Stimulated activated CD4-positive, alpha-beta T cell treated with anti-CD3 and anti-CD28 coated beads, Interleukin-2, amount 100 ng/mL, for 24 hours (primary cell): ENCODE data around the gene KDM5A.

Experiments used
- DNase-seq, 2 donors: peaks; one replicate each; pipeline ENCODE4 v3.0.0-alpha.2; 2020

KDM5A gene

DNA sequence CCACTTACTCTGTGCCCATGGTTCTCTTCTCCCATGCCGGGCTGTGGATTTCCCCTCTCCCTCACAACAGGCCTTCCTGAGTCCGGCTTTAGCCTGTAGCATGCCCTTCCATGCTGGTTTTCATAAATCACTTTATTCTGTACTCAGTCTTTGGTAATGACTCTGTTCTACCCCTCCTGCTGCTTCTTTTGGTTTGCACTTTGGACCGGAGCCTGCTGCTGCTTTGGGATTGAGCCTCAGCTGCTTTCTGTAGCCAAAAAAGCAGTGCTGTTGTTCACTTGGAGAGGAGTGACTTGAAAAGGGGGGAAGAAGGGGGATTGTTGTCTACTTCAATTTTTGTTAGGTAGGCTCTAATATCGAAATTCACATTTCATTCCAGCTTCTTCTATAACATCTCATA is 118.0 kb downstream of the KDM5A start:
- no peak for DNase-seq

DNA sequence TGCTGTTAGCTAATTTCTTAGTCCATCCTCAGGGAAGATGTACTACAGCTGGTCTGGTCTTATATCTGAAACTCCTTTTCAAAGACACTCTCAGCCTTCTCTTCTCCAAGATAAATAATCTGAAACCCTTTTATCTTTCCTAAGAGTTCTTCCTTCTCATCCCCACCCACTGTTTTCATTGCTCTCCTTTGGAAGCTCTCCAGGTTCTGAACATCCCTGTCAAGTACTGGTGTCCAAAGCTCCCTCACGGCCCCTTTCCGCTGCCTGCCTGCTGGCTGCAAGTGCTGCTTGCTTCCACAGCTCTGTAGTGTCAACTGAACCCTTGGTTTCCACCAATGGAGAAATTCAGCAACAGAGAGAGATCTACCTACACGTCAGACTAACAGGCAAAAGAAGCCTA is 119.9 kb downstream of the KDM5A start:
- no peak for DNase-seq

DNA sequence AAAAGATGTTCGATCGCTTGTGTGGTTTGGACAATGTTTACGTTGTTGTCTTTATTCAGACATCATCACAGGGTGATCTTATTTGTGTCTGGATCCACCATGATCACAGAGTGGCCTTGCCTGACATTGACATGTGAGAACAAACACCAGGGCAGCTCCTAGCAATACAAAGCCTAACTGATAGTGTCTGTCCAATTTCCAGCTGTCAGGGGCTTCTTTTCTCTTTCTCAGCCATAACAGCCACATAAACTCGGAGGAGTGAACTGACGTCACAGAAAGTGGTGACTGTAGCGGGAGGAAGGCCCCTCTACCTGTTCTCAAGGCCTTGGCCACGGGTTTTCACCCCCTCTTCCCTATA is 120.7 kb downstream of the KDM5A start:
- DNase-seq: no peak

DNA sequence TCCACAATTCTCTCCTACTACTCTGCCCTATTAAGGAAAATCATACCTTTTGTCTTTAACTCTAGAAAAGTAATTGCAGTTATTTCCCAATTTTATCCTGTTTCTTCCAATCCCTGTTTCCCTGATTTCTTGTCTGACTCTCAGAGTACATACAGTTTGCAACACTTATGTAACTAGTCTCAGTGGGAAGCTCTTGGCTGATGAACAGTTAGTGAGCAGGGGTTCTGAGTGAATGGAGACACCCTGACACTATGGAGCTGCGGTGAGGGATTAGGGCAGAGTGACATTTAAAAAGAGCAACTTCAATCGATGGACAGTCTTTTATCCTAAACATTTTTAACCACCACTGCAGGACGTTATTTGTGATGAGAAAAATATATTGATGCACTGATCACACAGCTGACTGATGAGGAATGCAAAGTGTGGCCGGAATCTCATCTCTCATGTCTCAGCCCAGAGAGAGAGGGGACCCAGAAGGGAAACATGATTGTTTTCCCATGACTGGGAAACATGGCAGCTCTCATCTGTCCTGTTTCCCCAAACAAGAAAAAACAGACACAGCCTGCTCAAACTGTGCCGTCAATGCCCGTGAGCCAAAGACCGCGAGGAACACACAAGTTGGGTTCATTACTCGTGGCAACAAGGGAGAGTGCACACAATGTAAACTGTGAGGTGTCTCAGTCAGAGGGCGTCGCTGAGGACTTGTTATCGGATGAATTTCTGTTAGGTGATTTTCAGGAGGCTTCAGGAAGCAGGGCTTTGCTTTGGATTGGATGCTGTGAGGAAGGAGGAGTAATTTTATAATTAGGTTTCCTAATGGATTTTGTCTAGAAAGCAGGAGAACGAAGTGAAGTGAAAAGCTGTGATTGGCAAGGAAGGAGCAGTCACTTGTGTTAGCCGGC is 121.3 kb downstream of the KDM5A start:
- DNase-seq: no peak

DNA sequence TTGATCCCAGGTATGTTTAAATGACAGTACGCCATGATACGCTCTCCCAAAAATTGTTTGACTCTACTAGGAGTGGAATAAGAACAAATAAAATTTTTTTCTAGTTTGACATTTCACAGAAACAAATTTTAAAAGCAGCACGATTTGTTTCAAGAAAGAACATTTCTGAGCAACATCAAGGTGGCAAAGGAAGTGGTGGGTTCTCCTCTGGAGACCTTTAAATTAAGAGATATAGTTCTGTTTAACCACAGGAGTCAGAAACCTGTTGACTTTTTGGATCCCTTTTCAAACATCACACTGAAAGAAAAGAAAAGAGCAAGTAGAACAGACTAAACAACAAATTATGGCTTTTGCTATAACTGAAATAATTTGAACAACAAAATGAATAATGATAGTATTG is 124.0 kb downstream of the KDM5A start:
- no peak for DNase-seq

DNA sequence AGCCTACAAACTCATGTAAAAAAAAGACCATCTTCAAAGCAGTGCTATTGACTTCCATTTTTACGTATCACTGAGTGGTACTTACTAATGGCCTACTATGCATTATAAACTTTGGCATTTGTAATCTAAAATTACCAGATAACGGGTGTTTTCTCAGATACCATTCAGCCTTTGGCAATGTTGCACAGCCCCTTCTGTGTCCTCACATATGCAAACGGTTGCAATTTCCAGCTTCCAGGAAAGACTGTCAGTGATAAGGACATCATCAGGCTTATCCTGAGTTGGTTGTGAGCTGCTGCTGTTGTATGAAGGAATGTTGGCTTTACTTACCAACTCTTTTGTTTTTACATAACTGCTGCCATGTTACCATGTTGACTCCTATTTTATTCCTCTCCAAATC is 124.9 kb downstream of the KDM5A start:
- DNase-seq: no peak

DNA sequence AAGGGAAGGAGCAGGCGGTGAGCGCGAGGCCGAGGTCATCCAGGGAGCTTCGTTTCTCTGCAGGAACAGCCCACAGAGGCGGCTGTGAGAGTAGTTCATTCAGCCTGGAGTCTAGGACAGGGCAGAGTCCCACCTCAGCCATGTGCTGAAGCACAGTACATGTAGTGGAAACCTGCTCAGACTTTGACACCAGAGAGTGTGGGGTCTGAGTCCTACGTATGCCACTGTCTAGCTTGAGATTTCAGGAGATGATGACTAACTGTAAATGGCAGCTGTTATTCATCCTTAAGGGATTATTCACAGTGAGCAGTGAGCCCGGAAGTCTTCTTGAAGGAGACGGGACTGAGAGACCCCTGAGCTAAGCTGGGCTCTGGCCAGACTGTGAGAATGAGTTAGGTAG is 125.5 kb downstream of the KDM5A start:
- no peak for DNase-seq

DNA sequence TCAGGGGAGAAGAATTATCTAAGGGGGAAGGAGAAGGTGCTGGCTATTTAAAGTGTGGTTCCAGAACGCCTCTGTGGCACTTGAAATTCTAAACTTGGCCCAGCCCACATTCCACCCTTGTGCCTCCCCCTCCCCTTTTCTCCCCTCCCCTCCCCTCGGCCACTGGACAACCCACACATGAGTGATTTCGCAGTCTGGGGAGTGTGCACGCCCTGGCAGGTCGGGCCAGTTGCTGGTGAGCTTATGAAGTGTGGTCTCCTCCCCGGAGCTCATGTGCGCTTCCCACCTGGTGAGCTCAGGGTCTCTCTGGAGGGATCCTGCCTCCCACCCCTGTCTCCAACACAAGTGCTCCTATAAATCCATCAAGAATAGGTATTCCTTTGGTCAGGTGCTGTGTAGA is 126.3 kb downstream of the KDM5A start, which contains the start of gene SLC6A13:
Gene SLC6A13 (minus strand): TSS at position 20 of the 400 bp plus-strand sequence. CDS start 2,784 bp downstream, outside the sequence.
- no peak for DNase-seq

DNA sequence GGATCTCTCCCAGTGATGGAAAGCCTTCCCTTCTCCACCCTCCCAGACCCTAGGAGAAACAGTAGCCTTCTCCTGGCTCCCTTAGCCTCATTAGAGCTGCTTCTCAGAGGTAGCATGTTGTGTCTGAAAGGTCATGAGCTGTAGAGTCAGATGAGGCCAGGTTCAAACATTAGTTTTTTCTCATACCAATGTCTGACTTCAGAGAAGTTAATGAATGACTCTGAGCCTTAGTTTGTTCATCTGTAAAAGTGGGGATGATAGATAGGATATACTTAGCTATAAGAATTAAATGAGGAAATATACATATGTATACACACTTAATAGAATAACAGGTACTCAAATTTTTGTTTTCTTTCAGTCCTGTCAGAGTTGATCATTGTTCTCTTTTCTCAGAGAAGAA is 127.0 kb downstream of the KDM5A start:
- no peak for DNase-seq

DNA sequence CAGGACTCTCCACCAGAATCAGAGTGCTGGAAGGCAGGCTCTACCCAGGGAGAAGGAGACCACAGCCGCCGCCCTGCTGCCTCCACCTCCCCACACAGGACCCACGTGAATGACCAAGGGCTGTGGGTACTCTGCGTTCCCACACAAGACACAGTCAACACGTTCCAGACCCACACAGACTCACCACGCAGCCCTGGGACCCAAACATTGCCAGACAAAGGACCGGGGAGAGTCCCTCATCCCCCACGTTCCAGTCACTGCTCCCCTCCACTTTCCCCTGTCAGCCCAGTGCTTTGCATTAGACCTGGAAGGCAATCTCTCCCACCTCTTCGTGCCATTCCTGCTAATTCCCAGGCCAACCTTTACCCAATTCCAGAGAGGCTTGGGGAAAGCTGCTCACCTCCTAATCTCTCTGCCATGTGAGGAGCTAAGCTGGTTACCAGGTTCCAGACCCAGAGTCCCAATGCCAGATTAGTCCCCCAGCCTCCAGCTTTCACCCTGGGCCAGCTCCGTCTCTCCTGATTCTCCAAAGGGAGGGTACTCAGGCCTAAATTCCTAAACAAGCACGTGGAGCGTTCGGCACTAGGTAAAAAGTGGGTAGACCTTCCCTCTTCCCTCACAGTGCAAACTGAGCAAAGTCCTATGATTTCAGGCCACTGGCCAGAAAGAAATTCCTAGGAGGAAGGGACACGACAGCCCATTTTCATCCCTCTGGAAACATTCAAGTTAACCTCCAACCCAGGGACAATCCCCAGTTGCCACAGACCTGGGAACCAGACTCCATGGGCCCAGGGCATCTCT is 131.4 kb downstream of the KDM5A start:
- DNase-seq: no peak

DNA sequence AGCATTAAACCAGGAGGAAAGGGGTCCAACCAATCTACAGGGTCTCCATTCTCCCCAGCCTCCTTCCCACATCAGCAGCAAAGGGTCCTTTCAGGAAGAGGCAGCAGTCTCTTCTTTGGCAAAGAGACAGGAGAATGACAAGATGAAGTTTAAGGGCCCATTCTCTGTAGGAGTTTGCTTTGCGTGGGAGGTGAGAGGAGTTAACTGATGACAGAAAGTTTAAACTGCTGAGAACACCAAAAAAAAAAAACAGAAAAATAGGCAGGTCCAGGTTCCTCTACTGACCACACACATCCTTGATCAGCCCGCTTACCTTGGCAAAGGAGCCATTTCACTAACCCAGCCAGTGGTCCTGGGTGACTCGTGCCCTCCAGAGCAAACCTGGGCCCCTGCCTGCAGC is 132.2 kb downstream of the KDM5A start:
- DNase-seq: no peak

DNA sequence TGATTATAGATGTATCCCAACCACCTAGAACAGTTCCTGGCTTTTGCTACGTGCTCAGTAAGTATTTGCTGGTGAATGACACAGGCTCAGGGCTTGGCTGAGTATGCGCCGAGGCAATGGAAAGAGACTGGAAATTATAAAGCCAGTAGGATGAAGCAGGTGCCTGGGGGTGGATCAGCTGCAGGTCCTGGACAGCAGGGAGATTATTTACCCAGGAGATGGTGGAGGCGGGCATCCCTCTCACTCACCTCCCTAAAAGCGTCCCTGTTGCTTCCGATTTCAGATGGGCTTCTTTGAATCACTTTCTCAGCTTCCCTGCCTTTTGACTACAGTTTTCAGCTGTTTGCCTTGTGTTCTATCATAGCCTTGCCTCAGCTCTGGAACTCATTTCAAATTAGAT is 132.9 kb downstream of the KDM5A start:
- no peak for DNase-seq

DNA sequence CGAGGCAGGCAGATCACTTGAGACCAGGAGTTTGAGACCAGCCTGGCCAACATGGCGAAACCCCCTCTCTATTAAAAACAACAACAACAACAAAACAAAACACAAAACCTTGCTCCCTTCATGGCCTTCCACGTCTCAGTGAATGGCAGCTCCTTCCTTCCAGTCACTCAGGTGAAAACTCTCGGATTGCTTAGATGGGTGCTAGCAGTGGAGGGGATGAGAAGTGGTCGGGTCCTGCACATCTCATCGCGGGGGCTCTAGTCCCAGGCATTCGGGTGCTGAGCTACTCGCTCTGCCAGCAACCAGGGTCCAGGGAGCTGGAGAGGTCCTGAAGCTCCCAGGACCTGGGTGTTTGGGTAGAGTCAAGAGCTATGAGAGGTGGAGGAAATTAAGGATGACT is 134.2 kb downstream of the KDM5A start:
- DNase-seq: no peak

DNA sequence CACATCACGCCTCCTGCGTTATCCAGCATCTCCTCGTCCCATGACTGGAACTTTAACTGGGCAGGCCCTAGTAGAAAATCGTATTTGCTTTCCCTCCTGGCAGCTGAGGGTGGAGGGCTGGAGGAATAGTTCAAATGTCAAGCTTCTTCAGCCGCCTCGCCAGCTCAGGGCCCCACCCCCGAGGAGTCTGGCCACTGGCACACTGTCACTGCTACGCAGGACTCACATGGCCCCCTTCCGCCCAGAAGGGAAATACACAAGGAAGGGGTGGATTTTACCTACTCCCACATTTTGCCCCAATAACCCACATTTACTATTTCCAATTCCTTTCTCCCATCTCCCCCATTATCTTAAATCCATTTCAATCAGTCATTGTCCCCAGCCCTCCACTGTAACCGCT is 135.1 kb downstream of the KDM5A start:
- no peak for DNase-seq

DNA sequence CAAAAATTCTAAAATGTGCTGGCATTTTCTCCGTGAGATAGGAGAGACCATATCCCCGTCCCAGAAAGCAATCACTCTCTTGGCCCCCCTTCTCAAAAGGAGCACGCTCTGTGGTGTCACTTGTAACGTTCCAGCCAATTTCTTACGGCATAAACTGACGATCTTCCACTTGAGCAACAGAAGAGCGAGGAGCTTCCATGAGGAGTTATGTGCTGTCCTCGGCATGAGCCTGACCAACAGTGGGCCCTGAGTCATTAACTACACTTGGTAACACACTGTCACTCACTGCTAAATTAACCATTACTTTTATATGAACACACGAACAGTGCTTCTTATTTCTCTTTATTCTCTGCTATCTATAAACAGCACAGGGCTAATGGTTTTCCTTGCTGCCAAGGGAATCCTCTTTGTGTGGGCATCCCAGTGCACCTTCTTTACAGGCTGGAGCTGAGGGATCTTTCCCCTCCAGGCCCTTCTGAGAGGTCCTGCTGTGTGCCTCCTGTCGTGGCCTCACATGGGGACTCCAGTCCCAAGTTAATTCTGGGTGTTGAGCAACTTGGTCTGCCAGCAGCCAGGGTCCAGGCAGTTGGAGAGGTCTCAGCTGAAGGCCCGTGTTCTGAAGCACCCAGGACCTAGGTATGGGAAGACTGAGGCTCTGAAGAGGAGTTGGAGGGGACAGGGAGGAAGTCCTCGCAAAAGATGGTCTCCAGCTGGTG is 135.8 kb downstream of the KDM5A start:
- no peak for DNase-seq

DNA sequence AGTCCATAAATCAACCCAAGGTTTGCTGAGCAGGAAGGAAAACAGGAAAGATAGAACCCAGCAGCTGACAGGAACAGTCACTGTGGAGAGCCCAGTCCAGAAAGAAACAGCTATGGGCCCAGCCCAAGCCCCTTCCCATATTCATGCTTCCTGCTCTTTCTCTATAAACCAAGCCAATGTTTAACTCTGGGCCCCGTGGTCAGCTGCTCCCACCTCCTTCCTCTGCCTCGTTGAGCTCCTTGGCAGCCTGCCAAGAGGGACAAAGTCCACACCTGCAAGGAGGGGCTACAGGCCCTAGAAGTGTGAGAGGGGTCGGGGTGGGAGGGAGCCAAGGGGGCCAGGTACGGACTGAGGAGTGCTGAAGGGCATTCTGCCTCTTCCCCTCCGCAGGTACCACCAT is 136.5 kb downstream of the KDM5A start:
- no peak for DNase-seq

DNA sequence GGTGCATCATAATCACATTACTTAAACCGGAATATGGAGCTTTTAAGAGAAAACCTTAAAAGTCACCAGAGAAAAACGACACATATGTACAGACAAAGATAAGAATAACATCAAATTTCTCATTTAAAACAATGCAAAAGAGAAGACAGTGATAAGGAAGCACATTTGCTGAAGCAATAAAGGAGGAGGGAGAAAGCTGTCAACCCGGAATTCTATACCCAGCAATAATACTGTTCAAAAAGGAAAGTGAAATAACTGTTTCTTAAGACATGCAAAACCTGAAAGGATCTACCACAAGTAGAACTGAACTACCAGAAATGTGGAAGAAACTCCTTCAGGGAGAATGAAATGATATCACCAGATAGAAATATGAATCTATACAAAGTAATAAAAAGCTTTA is 141.8 kb downstream of the KDM5A start:
- DNase-seq: no peak

DNA sequence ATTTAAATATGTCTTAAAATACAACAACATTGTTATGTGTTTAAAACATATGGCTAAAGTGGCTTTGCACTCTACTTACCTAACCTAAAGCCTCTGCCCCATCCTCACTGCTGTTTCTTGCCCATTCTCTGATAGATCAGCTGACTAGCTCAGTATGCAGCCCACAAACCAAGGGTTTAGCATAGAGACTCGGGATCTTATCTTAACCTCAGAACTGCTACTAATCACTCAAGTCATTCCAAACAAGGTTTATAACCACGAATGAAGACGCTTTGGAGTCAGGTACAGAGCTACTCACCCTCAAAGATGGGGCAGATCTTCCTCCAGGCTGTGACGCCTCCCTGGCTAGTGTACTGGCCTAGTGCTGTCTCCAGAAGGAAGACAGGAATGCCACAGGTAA is 145.7 kb downstream of the KDM5A start:
- no peak for DNase-seq

DNA sequence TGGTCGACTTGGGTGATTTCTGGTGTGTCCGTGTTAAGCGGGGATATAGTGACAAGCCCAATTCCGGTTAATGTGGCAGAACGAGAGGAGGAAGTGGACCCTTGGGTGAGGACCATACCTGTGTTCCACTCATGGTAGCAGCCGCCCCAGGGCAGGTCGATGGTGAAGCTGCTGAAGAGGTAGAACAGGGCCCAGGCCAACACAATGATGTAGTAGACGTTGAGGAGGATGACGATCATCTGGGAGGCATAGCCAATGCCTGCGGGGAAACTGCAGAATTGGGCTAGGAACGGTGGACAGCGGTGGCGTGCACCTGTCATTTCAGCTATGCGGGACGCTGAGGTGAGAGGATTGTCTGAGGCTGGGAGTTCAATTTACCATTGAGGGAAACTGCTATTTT is 146.6 kb downstream of the KDM5A start:
- no peak for DNase-seq

DNA sequence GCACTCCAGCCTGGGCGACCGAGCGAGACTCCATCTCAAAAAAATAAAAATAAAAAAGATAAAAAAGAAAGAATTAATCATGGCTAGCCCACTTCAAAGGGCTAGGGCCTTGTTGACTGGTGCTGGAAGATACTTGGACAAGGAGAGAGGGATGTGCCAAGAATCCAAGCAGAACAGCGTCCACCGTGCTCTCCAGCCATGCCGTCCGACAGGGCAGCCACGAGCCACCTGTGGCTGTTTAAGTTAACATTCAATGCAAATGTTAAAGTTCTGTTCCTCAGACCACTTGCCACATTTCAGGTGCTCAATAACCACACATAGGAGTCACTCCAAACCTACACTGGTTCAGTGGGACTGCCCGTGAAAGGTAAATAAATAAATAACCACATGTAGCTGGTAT is 147.9 kb downstream of the KDM5A start:
- no peak for DNase-seq

DNA sequence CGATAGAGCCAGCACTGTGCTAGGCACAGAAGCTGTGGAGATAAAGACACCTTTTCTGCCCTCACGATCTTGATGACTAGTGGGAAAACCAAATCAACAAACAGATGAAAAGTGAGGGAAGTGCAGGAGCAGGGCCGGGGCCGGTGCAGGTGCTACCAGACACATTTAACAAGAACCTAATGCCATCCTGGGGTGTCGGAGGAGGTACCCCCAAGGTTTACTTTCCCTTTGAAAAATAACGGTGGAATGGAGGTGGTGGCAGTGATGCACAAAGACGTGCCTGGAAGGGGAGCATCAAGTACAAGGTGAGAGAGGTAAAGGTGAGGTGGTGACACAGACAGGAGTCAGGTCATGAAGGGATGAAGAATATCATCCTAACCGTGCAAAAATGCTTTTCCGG is 148.6 kb downstream of the KDM5A start:
- DNase-seq: no peak

DNA sequence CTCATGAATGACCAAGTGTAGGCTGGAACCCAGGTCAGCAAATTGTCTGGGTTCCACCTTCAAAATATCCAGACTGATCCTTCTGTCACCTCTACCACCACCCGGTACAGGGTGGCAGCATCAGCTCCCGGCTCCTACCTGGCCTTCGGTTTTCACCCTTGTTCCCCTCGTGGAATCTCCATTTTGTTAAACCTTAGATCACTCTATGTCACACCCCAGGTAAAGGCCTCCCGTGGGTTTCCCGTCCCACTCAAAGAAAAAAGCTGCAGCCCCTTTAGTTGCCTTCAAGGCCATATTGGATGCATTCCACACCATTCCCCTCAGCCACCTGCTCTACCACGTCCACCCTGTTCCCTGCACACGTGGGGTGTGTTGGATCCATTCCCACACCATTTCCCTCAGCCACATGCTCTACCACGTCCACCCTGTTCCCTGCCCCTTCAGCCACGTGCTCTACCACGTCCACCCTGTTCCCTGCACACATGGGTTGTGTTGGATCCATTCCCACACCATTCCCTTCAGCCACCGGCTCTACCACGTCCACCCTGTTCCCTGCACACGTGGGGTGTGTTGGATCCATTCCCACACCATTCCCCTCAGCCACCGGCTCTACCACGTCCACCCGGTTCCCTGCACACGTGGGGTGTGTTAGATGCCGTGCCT is 150.3 kb downstream of the KDM5A start:
- no peak for DNase-seq

DNA sequence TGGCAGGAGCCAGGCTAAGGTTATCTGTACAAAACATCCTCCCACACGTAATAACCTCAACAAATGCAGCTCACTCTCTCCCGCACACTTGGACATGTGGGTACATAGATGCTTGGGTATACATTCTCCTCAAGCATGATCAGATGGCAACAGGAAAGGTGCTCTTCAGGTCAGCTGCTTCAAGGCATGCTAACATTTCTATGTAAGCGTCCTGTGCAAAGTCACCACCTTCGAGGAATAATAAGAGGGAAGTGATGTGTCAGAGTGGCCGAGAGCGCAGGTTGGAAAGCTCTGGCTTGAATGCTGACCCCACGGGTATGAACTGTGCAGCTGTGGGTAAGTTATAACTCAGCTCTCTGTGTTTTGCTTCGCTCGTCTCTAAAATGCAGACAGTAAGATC is 151.0 kb downstream of the KDM5A start:
- DNase-seq: no peak
